HG03135 (cell line): ENCODE data around the gene EXOC4.

Experiments
- ATAC-seq: cut with Tn5 transposase; IDR thresholded peaks from one replicate; pipeline ENCODE4 v1.9.1; 2021; ENCODE audit warnings: mild to moderate bottlenecking, moderate library complexity; ENCODE audit not compliant: unreplicated experiment

EXOC4 gene

GRCh38 chr7:133529861-133530260, 277.0 kb downstream of the EXOC4 start:
- ATAC-seq: no peak

DNA sequence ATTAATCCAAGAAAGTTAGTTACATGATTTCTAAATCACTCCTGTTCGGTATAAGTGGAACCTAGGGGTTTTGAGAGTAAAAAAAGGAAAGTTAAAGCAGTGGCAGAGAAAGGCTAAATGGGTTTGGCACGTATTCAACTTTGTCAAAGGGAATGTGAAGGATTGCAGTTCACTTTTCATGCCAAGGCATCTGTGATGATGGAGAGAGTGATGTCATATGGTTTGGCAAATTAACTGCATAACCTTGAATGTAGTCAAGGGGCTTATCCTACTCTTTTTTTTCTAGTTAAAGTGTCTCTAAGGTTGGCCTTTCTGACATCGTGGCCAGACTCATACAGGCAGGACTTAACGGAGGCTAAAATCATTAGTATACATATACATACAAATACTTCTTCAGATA, 277.8 kb downstream of the EXOC4 start:
- no peak for ATAC-seq

DNA sequence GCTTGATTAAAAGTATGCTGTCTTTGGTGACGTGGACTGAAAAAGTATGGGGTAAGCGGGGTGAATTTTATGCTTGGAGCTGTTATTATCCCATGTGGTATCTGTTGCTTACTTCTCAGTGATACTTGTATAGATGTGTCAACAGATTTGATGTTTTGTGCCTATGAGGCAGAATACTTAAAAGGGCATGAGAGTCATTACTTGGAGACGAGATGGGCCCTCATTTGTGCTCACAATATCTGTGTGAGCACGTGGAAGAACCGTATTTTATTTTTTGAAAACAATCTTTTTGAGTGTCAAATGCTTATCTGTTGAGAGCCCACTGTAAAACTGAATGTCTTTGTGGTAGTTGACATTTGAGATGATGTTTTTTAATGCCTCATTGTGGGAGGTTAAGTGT, 281.9 kb downstream of the EXOC4 start:
- no peak for ATAC-seq

GRCh38 chr7:133535308-133535707, 282.4 kb downstream of the EXOC4 start:
- no peak for ATAC-seq

- no peak for ATAC-seq
These were observed 283.6 kb downstream of the EXOC4 start for GRCh38 chr7:133536450-133536849.

GRCh38 chr7:133539016-133539415, 286.1 kb downstream of the EXOC4 start:
- no peak for ATAC-seq

- no peak for ATAC-seq
These were observed 287.4 kb downstream of the EXOC4 start for GRCh38 chr7:133540096-133540860.

DNA sequence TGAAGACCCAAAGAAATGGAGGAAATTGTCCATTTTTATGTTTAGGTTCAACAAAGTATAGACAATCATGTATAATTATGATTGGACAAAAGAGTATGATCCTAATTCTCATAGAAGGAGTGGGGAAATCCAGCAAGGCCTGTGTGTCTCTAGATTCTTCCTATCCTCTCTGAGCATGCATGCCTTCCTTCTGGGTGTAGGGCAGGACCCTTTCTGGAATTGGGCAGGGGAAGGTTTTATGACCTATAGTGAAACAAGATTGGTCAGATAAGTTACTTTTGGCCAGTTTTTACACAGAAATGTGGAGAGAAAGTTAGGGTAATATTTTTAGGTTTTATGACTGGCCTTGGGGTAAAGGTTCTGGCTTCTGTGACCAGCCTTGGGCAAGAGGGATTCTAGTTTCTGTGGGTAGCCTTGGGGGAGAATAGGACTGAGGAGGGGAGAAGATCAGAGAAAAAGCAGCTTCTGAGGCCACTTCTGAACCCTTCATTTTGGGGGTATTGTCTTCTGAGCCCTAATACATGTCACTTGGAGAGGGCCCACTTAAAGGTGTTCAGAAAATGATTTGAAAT, 289.4 kb downstream of the EXOC4 start:
- no peak for ATAC-seq

- no peak for ATAC-seq
These were observed 290.8 kb downstream of the EXOC4 start for GRCh38 chr7:133543657-133544056.

GRCh38 chr7:133545618-133546017, 292.7 kb downstream of the EXOC4 start:
- ATAC-seq: no peak

DNA sequence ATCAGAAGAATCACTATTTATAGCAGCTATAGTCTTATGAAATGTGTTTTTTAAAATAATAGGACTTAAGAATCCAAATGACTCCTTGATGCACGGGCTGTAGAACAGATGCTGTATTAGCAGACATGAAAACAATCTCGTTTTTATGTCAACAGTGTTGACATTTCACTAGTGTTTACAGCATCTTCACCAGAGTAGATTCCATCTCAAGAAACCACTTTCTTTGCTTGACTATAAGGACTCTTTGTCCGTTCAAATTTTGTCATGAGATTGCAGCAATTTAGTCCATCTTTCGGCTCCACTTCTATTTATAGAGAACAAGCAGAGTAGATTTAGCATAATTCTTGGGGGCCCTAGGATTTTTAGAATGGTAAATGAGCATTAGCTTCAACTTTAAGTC, 295.1 kb downstream of the EXOC4 start:
- ATAC-seq: no peak

- ATAC-seq: no peak
These were observed 296.8 kb downstream of the EXOC4 start for GRCh38 chr7:133549633-133550032.

DNA sequence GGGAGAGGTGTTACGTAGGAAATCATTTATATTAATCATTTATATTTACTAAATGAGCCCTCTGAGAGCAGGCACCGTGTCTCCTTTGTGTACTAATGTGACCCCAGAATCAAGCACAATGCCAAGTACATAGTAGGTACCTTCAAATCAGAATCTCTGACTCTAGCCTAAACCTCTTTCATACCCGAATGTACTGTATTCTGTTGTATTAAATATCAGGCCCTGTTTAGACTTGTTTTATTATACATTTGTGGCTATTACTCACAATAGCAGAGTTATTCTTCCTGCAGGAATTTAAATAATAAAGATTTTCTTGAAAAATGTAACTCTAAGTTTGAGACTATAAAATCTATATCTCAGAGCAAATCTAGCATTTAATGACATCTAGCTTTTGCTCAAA, 297.3 kb downstream of the EXOC4 start:
- ATAC-seq: no peak

- no peak for ATAC-seq
These were observed 297.9 kb downstream of the EXOC4 start for GRCh38 chr7:133550811-133551210.

GRCh38 chr7:133551466-133551865, 298.6 kb downstream of the EXOC4 start:
- no peak for ATAC-seq

DNA sequence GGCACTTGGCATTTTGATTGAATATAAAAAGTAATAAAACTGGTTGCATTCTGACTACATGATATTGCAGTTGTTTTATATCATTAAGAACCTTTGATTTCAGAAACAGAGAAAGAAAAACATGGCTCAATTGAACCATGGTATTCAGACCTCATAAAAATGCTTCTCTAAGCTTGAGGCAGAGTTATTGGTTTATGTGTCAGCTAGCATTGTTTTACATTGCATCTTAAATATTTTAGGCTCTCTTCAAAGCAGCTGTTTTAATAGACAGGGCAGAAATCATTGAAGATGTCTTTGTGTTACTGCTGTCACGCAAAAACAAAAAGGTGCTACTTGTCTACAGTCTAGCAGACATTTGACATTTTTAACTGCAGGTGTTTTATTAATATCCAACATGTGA, 299.2 kb downstream of the EXOC4 start:
- no peak for ATAC-seq

DNA sequence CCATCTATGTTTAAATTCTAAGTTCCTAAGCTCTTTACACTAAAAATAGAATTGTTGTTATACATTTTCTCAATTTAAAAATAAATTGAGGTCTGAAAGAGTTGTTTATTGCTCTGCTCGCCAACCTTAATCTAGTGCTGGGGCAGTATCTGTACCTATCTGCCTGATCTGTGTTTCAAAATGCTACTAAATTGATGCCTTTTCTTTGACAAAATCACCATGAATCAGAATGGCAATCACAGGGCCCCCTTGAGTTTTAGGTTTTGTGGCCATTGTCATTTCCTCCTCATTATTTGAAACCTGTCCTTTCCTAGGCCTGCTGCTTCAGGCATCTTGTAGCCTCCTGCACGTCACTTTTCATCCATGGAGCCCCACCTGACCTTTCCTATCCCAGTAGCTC, 301.5 kb downstream of the EXOC4 start:
- no peak for ATAC-seq

- ATAC-seq: no peak
These were observed 303.2 kb downstream of the EXOC4 start for GRCh38 chr7:133556048-133556447.

- ATAC-seq: no peak
These were observed 303.7 kb downstream of the EXOC4 start for GRCh38 chr7:133556553-133556952.

DNA sequence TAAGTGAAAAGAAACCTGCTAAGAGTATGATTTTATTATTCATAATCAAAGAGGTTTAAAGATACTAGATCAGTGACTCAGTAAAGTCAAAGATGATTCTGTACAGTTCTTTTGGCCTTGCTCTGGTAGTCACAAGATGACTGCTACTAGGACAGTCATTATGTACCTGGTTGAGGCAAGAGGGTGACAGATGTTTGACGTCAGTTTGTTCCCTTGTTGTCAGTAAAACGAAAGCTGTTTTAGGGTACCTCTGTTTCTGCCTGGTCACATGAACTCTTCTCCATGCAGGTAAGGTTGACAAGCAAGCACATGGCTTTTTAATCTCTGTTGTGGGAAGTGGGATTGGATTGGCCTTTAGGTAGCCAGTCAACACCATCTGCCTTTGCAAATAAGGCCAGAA, 308.0 kb downstream of the EXOC4 start:
- ATAC-seq: no peak

DNA sequence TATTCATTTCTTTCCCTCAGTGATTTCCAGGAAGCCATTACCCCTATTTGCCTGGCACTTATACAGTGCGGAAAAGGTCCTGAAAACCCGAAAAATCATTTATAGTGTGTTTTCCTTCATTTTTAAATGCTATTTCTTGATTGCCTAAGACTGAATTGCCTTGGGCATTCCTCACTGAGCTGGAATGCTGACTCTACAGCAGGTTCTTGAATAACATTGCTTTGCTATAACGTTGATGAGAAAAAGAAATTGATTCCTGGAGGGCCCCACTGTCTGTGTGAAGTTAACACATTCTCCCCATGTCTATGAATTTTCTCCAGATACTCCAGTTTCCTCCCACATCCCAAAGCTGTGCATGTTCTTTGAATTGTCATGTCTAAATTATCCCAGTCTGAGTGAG, 308.5 kb downstream of the EXOC4 start:
- ATAC-seq: no peak

- ATAC-seq: no peak
These were observed 309.7 kb downstream of the EXOC4 start for GRCh38 chr7:133562621-133563020.

- no peak for ATAC-seq
These were observed 310.4 kb downstream of the EXOC4 start for GRCh38 chr7:133563251-133563650.
